Hepatocyte (in vitro differentiated cells): ENCODE measurements around the gene PKD1L1.

ENCODE experiments used
- CTCF ChIP-seq: fragments of 200-600 bp; sonication (generic); IDR thresholded peaks from 2 replicates; pipeline ENCODE4 v1.5.1; 2016; ENCODE audit warnings: antibody characterized with exemption, mild to moderate bottlenecking; ENCODE audit not compliant: poor library complexity
- EZH2 ChIP-seq: fragments of 200-600 bp; sonication (generic); IDR thresholded peaks from 2 replicates; pipeline ENCODE4 v1.6.1; 2016; ENCODE audit warnings: antibody characterized with exemption, mild to moderate bottlenecking, borderline replicate concordance

- TF ChIP-seq CTCF (no peak), EZH2 (no peak)
Observed at GRCh38 chr7:47915616-47915976, 32.7 kb downstream of the PKD1L1 start.
